Stomach smooth muscle (tissue), 2 donors: ENCODE results near the gene WDR4.
"Not testable (repeated sequence)": the region's sequence is repeated elsewhere in the genome, so short reads cannot be mapped to it uniquely, and the experiment has no call there.

Experiments used
- H3K27ac ChIP-seq: one replicate; pipeline ENCODE4 v1.7.0; 2013; ENCODE audit warnings: mild to moderate bottlenecking, low read length, inconsistent platforms
- H3K27me3 ChIP-seq, 2 donors: one replicate each; pipeline ENCODE4 v1.7.0; 2013; ENCODE audit warnings: low read length in 2 of 2; ENCODE audit not compliant: insufficient read depth in 2 of 2, control insufficient read depth in 1 of 2
- H3K36me3 ChIP-seq, 2 donors: one replicate each; pipeline ENCODE4 v1.7.0; 2013; ENCODE audit warnings: low read length in 2 of 2; ENCODE audit not compliant: control insufficient read depth in 2 of 2, insufficient read depth in 2 of 2
- H3K4me1 ChIP-seq: one replicate; pipeline ENCODE4 v1.7.0; 2013; ENCODE audit warnings: low read length; ENCODE audit not compliant: control insufficient read depth, insufficient read depth
- H3K4me3 ChIP-seq, 2 donors: one replicate each; pipeline ENCODE4 v1.7.0; 2013; ENCODE audit warnings: low read length in 2 of 2
- H3K9ac ChIP-seq, 2 donors: one replicate each; pipeline ENCODE4 v1.7.0; 2013; ENCODE audit warnings: low read length in 2 of 2, mild to moderate bottlenecking in 1 of 2
- H3K9me3 ChIP-seq, 2 donors: one replicate each; pipeline ENCODE4 v1.7.0; 2013; ENCODE audit warnings: low read length in 2 of 2; ENCODE audit not compliant: control insufficient read depth in 2 of 2
- donor health status: healthy.
- donor health status: Pancreatic carcinoma.

WDR4 gene

GRCh38 chr21:42878678-42878992, 704 bp downstream of the WDR4 start:
- peaks cover 18% of the 10 kb centered on the region for H3K4me1 ChIP-seq
- peaks cover 2 to 3% of the 10 kb centered on the region in 2 donors for H3K36me3 ChIP-seq
- H3K9me3 ChIP-seq, result no peaks in the 10 kb centered on the region
- peak overlapping the region; percentile 83 for H3K27ac ChIP-seq
- peak overlapping the region; percentile 96 to 97 for H3K9ac ChIP-seq
- peak overlapping the region; percentile 91 to 99 for H3K4me3 ChIP-seq
- no peaks in the 10 kb centered on the region for H3K27me3 ChIP-seq

GRCh38 chr21:42875811-42876210, 3.5 kb downstream of the WDR4 start:
- H3K27ac ChIP-seq, H3K9me3 ChIP-seq, H3K9ac ChIP-seq, H3K27me3 ChIP-seq, H3K4me3 ChIP-seq: not testable (repeated sequence)
- peaks cover 18% of the 10 kb centered on the region for H3K4me1 ChIP-seq
- H3K36me3 ChIP-seq, result peaks cover 16 to 21% of the 10 kb centered on the region in 2 donors

- Histone ChIP-seq H3K36me3 (peaks cover 27 to 33% of the 10 kb centered on the region in 2 donors), H3K9me3 (no peaks in the 10 kb centered on the region)
These were observed 6.2 kb downstream of the WDR4 start for GRCh38 chr21:42873096-42873495.

GRCh38 chr21:42868196-42868595, 11.1 kb downstream of the WDR4 start:
- H3K4me3 ChIP-seq, result no peak overlapping the region
- H3K36me3 ChIP-seq, result peaks cover 22 to 35% of the 10 kb centered on the region in 2 donors
- no peak overlapping the region for H3K27ac ChIP-seq

More at GRCh38 chr21:42873096-42873495, 6.2 kb downstream of the WDR4 start:
- Histone ChIP-seq H3K4me1 (peaks cover 2% of the 10 kb centered on the region), H3K27me3 (no peaks in the 10 kb centered on the region), H3K9ac (no peak overlapping the region), H3K4me3 (no peak overlapping the region), H3K27ac (no peak overlapping the region)

GRCh38 chr21:42865776-42866160, 13.6 kb downstream of the WDR4 start:
- no peak overlapping the region for H3K27ac ChIP-seq
- H3K27me3 ChIP-seq, result no peaks in the 10 kb centered on the region
- no peaks in the 10 kb centered on the region for H3K9me3 ChIP-seq
- peaks cover 22 to 24% of the 10 kb centered on the region in 2 donors for H3K36me3 ChIP-seq
- H3K4me3 ChIP-seq, result no peak overlapping the region
- H3K4me1 ChIP-seq, result no peaks in the 10 kb centered on the region
- no peak overlapping the region for H3K9ac ChIP-seq

More at GRCh38 chr21:42868196-42868595, 11.1 kb downstream of the WDR4 start:
- Histone ChIP-seq H3K4me1 (no peaks in the 10 kb centered on the region), H3K9ac (no peak overlapping the region), H3K9me3 (no peaks in the 10 kb centered on the region), H3K27me3 (no peaks in the 10 kb centered on the region)

- Histone ChIP-seq H3K36me3 (peaks cover 23 to 27% of the 10 kb centered on the region in 2 donors), H3K27ac (no peak overlapping the region)
These were observed 14.2 kb downstream of the WDR4 start for GRCh38 chr21:42864815-42865775.

GRCh38 chr21:42864286-42864685, 15.1 kb downstream of the WDR4 start:
- H3K27me3 ChIP-seq, result no peaks in the 10 kb centered on the region
- peaks cover 26 to 27% of the 10 kb centered on the region in 2 donors for H3K36me3 ChIP-seq
- no peaks in the 10 kb centered on the region for H3K9me3 ChIP-seq
- H3K9ac ChIP-seq, result no peak overlapping the region
- H3K4me3 ChIP-seq, result no peak overlapping the region
- H3K4me1 ChIP-seq, result no peaks in the 10 kb centered on the region
- no peak overlapping the region for H3K27ac ChIP-seq

More at GRCh38 chr21:42864815-42865775, 14.2 kb downstream of the WDR4 start:
- no peaks in the 10 kb centered on the region for H3K9me3 ChIP-seq
- no peaks in the 10 kb centered on the region for H3K27me3 ChIP-seq
- H3K4me3 ChIP-seq, result no peak overlapping the region
- H3K4me1 ChIP-seq, result no peaks in the 10 kb centered on the region
- H3K9ac ChIP-seq, result no peak overlapping the region

- no peak overlapping the region for H3K4me3 ChIP-seq
- H3K9me3 ChIP-seq, result no peaks in the 10 kb centered on the region
- peaks cover 22 to 27% of the 10 kb centered on the region in 2 donors for H3K36me3 ChIP-seq
- H3K27me3 ChIP-seq, result no peaks in the 10 kb centered on the region
- H3K27ac ChIP-seq, result no peak overlapping the region
- H3K4me1 ChIP-seq, result no peaks in the 10 kb centered on the region
- no peak overlapping the region for H3K9ac ChIP-seq
These were observed 15.9 kb downstream of the WDR4 start for GRCh38 chr21:42863504-42863870.

GRCh38 chr21:42862774-42863503, 16.4 kb downstream of the WDR4 start:
- H3K36me3 ChIP-seq, result peaks cover 21 to 25% of the 10 kb centered on the region in 2 donors
- H3K9ac ChIP-seq, result no peak overlapping the region

GRCh38 chr21:42861848-42862400, 17.4 kb downstream of the WDR4 start:
- Histone ChIP-seq H3K4me1 (no peaks in the 10 kb centered on the region), H3K36me3 (peaks cover 18 to 25% of the 10 kb centered on the region in 2 donors), H3K27ac (no peak overlapping the region), H3K9ac (no peak overlapping the region), H3K9me3 (no peaks in the 10 kb centered on the region), H3K27me3 (no peaks in the 10 kb centered on the region), H3K4me3 (no peak overlapping the region)

More at GRCh38 chr21:42862774-42863503, 16.4 kb downstream of the WDR4 start:
- no peaks in the 10 kb centered on the region for H3K4me1 ChIP-seq
- H3K4me3 ChIP-seq, result no peak overlapping the region
- H3K27ac ChIP-seq, result no peak overlapping the region
- H3K9me3 ChIP-seq, result no peaks in the 10 kb centered on the region
- H3K27me3 ChIP-seq, result no peaks in the 10 kb centered on the region
